ENCODE data around the gene FSTL4.

DNA sequence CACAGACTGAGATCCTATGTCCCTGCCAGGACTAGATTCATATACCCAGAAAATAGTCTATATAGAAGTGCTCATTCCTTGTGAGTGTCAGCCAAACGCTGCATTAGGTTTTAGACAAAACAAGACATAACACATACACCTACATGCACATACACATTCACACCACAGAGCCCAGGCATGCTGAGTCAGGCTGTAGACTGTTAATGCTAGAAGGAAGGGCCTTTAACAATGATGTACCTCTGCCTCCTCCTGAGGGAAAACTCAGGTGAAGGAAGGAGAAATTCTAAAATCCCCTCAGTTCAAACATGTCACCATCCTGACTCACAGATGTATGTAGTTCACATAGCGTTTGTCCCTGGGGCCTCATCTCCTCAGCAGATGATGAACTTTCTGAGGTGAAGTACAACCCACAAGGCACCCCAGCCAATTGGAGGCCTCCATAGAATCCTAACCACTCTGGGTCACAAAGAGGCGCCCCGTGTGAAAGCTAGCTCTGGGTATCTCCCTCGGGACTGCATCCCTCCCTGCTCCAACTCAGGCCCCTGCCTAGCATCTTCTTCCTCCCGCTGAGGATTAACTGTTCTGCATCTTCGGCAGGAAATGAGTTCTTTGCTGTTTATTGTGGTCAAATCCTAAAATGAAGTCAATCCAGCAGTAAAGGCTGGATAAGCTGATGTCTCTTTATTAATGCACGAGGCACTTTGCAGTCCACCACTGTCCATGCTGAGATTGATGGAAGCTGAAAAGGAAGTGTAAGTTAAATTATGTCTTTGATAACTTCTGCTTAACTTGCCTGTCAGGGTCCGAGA lies 40.8 kb upstream of the FSTL4 start:
- TF ChIP-seq, protein P1, sequence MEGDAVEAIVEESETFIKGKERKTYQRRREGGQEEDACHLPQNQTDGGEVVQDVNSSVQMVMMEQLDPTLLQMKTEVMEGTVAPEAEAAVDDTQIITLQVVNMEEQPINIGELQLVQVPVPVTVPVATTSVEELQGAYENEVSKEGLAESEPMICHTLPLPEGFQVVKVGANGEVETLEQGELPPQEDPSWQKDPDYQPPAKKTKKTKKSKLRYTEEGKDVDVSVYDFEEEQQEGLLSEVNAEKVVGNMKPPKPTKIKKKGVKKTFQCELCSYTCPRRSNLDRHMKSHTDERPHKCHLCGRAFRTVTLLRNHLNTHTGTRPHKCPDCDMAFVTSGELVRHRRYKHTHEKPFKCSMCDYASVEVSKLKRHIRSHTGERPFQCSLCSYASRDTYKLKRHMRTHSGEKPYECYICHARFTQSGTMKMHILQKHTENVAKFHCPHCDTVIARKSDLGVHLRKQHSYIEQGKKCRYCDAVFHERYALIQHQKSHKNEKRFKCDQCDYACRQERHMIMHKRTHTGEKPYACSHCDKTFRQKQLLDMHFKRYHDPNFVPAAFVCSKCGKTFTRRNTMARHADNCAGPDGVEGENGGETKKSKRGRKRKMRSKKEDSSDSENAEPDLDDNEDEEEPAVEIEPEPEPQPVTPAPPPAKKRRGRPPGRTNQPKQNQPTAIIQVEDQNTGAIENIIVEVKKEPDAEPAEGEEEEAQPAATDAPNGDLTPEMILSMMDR (IDR thresholded peaks at IDR 0.05), result no peak
- TF ChIP-seq POLR2A (IDR thresholded peaks at IDR 0.05), result no peak

Data from Peyer's patch (tissue), 4 donors.